CD4-positive, alpha-beta T cell treated with Interleukin-10 for 1 hour (primary cell): ENCODE measurements around the gene DHRS7B.
"Not testable (repeated sequence)": the region's sequence is repeated elsewhere in the genome, so short reads cannot be mapped to it uniquely, and the experiment has no call there.

Experiments used
- DNase-seq: peaks from one replicate; pipeline ENCODE4 v3.0.0-alpha.2; 2020

The DHRS7B gene

GRCh38 chr17:21108651-21109050 is 18.1 kb upstream of the DHRS7B start:
- DNase-seq: no peak

GRCh38 chr17:21113049-21113690 is 13.6 kb upstream of the DHRS7B start:
- no peak for DNase-seq

GRCh38 chr17:21113716-21114115 is 13.0 kb upstream of the DHRS7B start:
- no peak for DNase-seq

GRCh38 chr17:21114791-21115190 is 12.0 kb upstream of the DHRS7B start:
- DNase-seq: not testable (repeated sequence)

- DNase-seq: peak; percentile 83
These were observed 7.4 kb upstream of the DHRS7B start for GRCh38 chr17:21119247-21119918.

- no peak for DNase-seq
These were observed 6.9 kb upstream of the DHRS7B start for GRCh38 chr17:21119919-21120249.

GRCh38 chr17:21124086-21124485 is 2.7 kb upstream of the DHRS7B start:
- DNase-seq: no peak

GRCh38 chr17:21124517-21124916 is 2.2 kb upstream of the DHRS7B start:
- not testable (repeated sequence) for DNase-seq

DNA sequence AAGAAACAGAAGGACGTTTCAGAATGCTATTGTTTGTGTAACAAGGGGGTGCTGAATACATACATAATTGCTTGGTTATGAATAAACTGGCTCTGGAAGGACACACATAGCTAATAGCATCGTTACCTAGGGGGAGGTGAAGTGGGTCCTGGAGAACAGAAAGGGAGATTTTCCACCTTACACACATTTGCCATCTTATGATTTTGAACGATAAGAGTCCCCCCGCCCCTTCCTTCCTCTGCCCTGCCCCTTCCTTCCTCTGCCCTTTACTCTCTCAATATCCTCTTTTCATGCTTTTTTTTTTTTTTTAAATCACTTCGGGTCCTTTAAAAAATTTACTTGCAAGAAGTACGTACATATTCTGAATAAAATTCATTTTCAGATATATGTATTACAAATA is 902 bp upstream of the DHRS7B start:
- DNase-seq: peak; percentile 83

DNA sequence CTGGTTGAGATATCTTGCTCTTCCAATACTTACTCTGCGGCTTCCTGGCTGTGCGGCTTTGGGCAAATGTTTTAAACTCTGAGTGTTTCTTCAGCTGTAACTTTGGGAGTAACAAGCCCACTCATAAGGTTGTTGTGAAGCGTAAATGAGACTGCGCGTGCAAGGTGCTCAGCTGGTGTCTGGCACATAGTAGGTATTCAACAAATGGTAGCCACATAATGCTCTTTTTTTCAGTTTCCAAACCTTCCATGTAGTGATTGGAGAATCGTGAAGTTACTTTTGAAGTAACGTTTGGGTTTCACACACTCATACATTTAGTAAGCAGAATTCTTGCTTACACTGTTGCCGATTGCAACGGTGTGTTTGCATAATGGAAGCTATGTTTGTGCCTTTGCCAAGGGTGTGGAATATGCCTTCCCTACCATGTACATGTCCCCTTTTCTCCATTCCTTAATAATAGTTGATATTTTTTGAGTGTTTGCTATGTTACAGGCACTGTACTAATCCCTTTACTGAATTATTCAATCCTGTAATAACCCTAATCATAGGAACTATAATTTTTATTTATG is 829 bp downstream of the DHRS7B start:
- DNase-seq: no peak

- DNase-seq: no peak
These were observed 2.4 kb downstream of the DHRS7B start for GRCh38 chr17:21129023-21129681.

DNA sequence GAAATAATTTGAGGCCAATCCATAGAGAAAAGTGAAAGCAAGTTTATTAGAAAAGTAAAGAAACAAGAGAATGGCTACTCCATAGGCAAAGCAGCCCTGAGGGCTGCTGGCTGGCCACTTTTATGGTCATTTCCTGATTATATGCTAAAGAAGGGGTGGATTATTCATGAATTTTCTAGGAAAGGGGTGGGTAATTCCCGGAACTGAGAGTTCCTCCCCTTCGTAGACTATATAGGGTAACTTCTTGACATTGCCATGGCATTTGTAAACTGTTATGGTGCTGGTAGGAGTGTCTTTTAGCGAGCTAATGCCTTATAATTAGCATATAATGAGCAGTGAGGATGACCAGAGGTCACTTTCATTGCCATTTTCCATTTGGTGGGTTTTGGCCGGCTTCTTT is 4.4 kb downstream of the DHRS7B start:
- no peak for DNase-seq

- no peak for DNase-seq
These were observed 5.7 kb downstream of the DHRS7B start for GRCh38 chr17:21132428-21132827.

DNA sequence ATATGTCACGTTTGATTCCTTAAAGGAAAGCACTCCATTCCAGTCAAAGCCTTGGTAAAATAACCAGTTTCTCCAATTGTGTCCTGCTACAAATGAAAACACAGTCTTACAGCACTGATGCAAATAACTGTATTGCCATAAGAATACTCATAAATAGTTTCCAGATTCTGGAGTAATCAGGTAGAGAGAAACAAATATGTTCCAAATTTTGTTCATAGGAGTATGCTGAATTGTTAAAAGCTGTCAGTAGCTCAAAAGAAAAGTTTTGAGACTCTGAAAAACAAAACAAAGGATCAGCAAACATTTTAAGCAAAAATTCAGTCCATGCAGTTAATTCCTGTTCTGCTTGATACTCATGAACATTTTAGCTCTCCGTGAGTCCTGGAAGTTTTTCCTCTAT is 7.8 kb downstream of the DHRS7B start:
- DNase-seq: no peak

DNA sequence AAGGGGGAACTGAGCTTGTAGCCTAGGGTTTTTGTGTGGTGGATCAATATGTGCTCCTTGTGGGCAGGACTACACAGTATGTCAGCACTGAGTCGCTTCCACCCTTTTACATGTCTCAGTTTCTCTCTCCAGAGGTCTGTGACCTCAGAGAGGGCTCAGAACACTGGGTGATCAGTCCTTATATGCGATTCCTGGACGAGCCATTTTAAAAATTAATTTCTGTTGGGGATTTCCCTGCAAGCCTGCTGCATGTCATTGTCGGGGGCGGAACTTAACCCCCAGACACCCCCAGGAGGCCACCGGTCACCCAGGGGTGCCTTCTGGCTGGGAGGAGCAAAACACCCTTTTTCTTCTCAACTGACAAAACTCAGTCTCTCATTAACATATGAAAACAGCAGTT is 14.1 kb downstream of the DHRS7B start:
- no peak for DNase-seq

GRCh38 chr17:21141331-21141730 is 14.6 kb downstream of the DHRS7B start:
- no peak for DNase-seq

DNA sequence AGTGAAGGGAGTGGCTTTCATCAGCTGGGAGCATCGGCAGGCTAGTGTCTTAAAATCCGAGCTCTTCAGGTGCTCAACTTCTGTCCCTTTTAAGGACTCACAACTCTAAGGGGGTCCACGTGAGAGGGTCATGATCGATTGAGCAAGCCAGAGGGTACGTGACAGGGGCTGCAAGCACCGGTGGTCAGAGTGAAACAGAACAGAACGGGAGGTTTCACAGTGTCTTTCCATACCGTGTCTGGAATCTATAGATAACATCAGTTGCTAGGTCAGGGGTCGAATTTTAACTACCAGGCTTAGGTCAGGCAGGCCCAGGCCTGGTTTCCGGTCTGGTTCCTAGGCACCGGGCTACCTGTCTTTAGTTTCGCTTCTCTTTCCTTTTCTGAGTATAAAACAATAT is 15.3 kb downstream of the DHRS7B start:
- not testable (repeated sequence) for DNase-seq

- no peak for DNase-seq
These were observed 16.9 kb downstream of the DHRS7B start for GRCh38 chr17:21143695-21144094.

GRCh38 chr17:21144299-21144698 is 17.5 kb downstream of the DHRS7B start:
- not testable (repeated sequence) for DNase-seq

DNA sequence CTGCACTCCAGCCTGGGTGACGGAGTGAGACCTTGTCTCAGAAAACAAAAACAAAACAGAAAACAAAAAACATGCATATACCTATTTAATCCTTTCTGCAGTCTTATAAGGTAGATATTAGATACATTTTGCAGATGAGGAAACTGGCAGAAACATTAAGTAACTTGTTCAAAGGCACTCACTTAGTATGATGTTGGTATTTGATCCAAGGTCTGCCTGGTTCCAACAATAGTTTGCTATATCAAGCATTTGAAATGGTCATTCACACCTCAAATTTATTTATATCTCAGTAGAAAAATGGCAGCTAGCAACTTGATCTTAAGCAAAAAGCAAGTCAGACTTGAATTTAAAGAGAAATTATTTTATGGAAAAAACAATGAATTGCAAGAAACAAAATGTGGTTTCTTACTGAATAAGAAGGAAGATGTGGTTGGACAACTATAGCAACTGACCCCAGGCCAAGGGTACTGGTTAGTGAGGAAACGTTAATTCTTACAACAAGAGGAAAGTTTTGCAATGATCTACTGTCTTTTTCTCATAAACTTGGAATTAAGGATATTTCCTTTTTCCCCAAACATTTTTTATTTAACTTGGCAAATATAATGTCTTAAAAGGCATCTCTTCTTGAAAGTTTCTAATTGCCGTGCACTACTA is 19.7 kb downstream of the DHRS7B start:
- no peak for DNase-seq

- no peak for DNase-seq
These were observed 22.9 kb downstream of the DHRS7B start for GRCh38 chr17:21149621-21150020.

GRCh38 chr17:21152731-21153130 is 26.0 kb downstream of the DHRS7B start:
- no peak for DNase-seq

DNA sequence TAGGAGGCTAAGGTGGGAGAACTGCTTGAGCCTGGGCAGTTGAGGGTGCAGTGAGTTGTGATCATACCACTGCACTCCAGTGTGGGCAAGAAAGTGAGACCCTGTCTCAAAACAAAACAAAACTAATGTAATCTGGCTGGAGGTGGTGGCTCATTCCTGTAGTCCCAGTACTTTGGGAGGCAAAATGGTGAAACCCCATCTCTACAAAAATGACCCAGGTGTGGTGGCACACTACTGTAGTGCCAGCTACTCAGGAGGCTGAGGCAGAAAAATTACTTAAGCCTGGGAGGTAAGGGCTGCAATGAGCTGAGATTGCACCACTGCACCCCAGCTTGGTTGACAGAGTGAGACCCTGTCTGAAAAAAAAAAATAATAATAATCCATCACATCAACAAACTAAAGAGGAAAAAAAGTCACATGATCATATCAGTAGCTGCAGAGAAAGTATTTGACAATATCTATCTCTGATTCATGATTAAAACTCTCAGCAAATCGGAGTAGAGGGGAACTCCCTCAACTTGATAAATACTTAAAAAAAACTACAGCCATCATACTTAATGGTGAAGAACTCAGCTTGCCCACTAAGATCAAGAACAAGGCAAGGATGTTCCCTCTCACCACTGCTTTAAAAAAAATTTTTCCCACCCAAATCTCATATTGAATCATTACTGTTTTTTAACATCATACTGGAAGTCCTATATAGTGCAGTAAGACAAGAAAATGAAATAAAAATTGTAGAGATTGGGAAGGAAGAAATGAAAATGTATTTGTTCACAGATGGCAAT is 31.0 kb downstream of the DHRS7B start:
- DNase-seq: no peak
